HG03571 (cell line): ENCODE data around the gene CEP290.
"Not testable (repeated sequence)": the region's sequence is repeated elsewhere in the genome, so short reads cannot be mapped to it uniquely, and the experiment has no call there.

ENCODE experiments used
- ATAC-seq: cut with Tn5 transposase; IDR thresholded peaks from one replicate; pipeline ENCODE4 v1.9.1; 2021; ENCODE audit not compliant: unreplicated experiment

The CEP290 gene

DNA sequence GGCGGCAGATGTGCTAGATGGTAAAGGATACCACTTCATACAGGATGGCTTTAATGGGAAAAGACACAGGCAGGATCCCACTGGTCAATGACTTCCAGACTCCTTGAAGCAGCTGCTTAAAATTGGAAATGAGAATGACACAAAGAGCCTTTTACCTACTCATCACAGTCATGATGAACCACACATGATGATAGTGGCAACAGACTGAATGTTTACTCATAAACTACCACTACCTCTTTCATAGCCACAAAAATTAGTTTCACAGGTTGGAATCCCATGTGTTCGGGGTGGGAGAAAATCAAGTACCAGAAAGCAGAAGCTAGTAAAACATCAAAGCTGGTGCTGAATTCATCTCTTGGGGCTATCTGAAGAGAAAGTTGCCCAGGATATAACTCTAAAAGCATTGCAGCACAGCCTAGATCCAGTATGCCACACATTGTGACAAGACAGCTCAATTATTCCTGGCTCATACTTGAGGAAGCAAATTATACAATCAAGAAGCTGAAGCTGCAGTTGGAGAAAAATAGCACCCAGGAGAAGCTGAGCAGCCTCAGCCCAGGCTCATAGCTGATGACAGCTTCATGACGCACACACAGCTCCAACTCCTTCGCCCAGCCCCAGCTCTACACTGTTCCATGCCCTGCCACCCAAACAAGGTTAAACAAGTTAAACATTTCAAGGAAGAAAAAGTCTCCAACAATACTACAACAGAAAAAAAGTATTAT, 83.7 kb downstream of the CEP290 start:
- no peak for ATAC-seq

GRCh38 chr12:88056571-88056970, 85.3 kb downstream of the CEP290 start:
- ATAC-seq: no peak

DNA sequence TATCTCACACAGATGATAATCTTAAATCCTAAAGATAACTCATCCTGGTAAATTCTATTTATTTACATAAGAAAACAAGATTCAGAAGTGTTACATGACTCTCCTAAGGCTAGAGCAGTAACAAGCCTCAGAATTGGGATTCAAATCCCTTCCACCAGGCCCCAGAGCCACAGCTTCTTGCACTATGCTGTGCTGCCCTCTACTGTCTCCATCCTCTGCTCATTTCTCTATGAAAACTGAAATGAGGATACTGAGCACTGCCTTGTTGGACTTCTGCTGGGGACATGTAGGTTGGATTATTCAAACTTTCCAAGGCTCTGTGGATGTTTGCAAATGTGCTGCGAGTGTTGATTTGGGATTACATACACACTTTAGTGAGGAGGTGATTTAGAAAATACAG, 89.2 kb downstream of the CEP290 start:
- no peak for ATAC-seq

- no peak for ATAC-seq
Measured at GRCh38 chr12:88044035-88044434, 97.9 kb downstream of the CEP290 start.

DNA sequence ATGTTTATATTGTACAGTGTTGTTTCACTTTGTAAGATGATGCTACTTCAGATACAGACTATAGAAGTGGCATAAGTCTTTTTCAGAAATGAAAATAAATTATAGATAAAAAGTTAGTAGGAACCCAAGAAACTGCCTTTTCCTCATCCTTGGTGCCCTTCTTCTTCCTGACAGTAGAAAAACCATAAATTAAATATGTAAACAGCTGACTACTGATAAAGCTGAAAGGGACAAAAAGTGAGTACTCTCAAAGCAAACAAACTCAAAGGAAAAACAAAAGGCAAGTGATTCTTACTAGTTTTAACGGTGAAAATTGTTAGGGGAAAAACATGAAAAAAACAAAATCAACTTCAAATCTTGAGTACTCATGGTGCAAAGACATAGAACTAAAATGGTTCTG, 104.1 kb downstream of the CEP290 start:
- no peak for ATAC-seq

DNA sequence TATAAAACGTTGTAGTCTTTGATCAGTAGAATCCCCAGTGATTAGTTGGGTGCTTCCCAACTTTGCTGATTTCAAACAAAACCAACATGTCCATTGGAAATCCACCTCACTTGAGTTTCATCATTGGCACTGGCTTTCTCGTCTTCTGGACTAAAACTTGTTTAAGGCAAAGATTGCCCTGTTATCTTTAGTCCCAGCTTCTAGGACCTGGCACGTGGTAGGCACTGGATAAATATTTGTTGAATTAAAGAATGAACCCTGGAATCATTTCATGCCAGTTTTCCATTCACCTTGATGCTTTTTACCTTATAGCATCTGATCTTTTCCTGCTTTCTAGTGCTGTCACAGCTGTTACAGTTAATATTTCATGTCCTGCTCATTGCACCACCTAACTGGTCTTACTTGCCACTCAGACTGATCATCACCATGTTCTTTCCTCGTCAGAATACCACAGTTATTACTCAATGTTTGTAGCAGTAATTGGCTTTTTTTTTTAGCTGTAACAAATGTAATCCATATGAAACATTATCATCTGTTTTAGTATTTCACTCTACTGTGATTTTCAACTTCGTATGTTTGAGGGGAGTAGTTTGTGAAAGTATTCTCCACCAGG, 105.4 kb downstream of the CEP290 start:
- ATAC-seq: no peak

DNA sequence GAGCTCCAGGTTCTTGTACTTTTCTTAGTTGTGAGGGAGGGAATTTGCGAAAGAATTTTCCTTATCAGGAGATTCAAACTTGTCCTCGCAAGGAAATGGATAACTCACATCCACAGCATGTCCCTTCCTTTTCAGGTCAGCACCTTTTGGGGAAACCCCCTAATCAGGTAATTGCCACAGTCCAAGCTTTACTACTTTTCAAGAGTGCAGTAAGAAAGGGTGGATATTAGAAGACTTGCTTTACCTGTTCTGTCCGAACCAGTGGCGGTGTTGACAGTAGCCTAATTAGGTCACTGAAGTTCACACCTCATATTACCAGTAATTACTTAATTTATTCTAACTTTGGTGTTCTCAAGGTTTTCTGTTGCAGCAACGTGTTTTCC, 106.0 kb downstream of the CEP290 start:
- ATAC-seq: peak; percentile 8

DNA sequence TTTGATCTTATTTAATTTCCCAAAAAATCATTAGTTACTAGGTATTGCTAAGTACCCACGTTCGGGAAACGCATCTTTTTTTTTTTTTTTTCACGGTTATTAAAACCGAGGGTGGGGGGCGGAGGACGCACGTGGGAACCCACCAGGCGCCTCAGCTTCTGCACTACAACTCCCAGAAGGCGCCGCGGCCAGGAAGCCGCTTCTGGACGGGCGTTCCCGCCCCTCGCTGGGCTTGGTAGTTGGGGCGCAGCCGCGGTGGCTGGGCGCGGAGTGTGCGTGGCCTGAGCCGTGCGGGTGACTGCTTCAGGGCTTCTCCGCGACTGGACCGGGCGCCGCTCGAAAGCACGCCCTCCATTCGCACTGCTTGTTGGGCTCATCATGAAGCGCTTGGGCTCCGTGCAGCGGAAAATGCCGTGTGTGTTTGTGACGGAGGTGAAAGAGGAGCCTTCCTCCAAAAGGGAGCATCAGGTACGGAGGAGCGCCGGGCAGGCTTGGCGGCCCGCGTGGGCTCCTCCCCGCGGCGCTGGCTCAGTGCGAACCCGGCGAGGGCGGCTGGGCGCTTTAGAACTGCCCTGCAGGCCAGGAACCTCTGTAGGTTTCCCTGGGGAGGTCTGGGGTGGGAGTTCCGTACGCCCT, 106.5 kb downstream of the CEP290 start:
- ATAC-seq: peak; percentile 100

- not testable (repeated sequence) for ATAC-seq
Measured at GRCh38 chr12:88031161-88031560, 110.7 kb downstream of the CEP290 start.

GRCh38 chr12:88029093-88029665, 112.7 kb downstream of the CEP290 start, which contains the start of gene C12orf50:
Gene C12orf50 (minus strand): TSS chr12:88029401. CDS start chr12:88026962, 2,439 bp downstream.
- ATAC-seq: no peak

DNA sequence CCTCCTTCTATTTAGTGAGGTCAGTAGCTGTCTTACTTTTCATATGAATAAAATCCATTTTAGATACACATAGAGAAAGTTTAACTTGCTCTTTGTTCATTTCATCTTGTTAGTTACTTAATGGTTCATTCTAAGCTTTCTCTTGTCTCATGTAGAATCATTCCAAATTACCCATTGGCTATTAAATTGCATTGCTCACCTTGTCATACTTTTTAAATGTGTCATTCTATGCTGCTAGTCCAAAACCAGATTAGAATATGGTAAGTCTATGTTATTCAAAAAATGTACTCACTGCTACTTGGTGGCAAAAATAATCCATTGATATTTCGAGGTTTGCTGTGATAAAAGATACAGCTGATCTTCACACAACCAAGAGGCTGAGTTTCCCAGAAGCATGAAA, 115.7 kb downstream of the CEP290 start:
- no peak for ATAC-seq

DNA sequence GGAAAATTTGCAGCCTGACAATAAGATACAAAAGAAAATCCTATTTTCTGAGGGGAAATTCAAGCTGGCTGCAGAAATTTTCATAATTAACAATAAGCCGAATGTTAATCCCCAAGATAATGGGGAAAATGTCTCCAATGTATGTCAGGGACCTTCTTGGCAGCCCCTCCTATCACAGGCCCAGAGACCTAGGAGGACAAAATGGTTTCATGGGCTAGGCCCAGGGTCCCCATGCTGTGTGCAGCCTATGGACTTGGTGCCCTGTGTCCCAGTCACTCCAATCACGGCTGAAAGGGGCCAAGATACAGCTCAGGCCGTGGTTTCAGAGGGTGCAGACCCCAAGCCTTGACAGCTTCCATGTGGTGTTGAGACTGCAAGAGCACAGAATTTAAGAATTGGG, 123.9 kb downstream of the CEP290 start:
- ATAC-seq: no peak

GRCh38 chr12:88015825-88016224, 126.1 kb downstream of the CEP290 start:
- no peak for ATAC-seq

DNA sequence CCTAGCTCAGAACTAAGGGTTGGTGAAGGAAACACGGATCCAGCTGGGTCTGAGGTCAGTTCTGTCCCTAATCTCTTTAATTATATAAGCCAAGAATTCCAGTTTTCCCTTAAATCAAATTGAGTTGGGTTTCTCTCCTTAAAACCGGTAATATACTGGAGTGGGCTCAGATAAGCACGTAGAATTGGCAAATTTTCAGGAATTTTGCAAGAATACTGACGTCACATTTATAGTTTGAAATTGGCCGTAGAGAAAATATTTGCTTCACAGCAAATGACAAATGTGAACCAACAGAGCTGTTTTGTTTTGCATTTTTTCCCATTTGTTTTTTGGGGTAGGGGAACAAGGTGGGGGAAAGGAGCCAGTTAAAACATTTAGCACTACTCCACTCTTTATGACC, 130.1 kb downstream of the CEP290 start:
- ATAC-seq: no peak

DNA sequence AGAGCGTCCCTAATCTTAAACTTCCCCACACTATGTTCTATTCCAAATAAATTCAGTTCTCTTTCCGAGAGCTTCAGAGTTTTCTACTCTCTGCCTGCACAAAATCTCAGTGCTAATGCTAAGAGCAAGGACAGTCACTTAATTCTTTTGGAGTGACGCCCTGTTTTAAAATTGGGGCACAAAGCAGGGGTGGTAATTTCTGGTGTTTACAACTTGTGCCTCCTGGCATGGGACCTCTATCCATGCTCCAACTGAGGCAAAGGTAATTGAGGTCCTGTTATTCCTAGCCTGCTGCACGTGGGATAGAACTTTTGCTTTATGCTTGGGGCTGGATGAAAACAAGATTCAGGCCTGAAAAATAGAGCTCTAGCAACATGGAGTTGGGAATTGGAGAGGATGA, 135.5 kb downstream of the CEP290 start:
- no peak for ATAC-seq

DNA sequence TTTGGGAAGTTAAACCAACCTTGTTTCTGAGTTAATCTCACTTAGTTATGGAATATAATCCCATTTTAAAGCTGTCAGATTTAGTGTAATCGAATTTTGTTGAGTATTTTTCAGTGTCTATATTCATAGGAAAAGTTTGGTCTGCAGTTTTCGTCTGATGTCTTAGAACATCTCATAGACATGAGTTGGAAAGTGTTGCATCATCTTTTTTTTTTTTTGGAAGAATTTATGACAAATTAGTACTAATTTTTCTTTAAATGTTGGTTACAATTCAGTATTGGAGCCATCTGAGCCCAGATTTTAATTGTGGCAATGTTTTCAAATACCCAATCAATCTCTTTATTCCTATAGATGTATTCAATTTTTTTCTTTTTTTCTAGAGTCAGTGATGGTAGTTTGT, 140.6 kb downstream of the CEP290 start:
- no peak for ATAC-seq
